Right cardiac atrium (tissue), 5 donors: ENCODE data around the gene SLC38A8. TPM values are rescaled to one million over a fixed set of nuclear protein-coding genes. Genes with fewer than 3 reads are reported as not detected.

Source experiments
- ATAC-seq, 2 donors: fragments of 200-7000 bp; cut with Tn5 transposase; one replicate each; pipeline versions ENCODE4 v1.8.0 to v1.9.1; 2020; ENCODE audit warnings: moderate library complexity in 2 of 2, mild to moderate bottlenecking in 1 of 2
- DNase-seq, 3 donors: peaks; one replicate each; pipeline ENCODE4 v3.0.0-alpha.2; 2020
- H3K27ac ChIP-seq: one replicate; pipeline ENCODE4 v1.5.1; 2013; ENCODE audit warnings: mild to moderate bottlenecking, low read length, control low read depth, moderate library complexity
- H3K27me3 ChIP-seq: one replicate; pipeline ENCODE4 v1.6.1; 2013; ENCODE audit not compliant: control insufficient read depth, insufficient read depth
- H3K4me1 ChIP-seq: one replicate; pipeline ENCODE4 v1.6.1; 2013; ENCODE audit warnings: low read length; ENCODE audit not compliant: control insufficient read depth, insufficient read depth
- H3K4me3 ChIP-seq: one replicate; pipeline ENCODE4 v1.5.1; 2013; ENCODE audit warnings: low read length, control low read depth
- H3K9me3 ChIP-seq: one replicate; pipeline ENCODE4 v1.6.1; 2013; ENCODE audit warnings: low read length; ENCODE audit not compliant: control insufficient read depth
- WGBS: extraction: QIAGEN DNeasy Blood & Tissue Kit; methylation state at CpG from one replicate; pipeline ENCODE4 v1.1.7; 2013; 5-methylcytosine and 5-hydroxymethylcytosine counted together
- intact Hi-C, 4 donors: fragments of 100-400 bp; cut with DNase I; formaldehyde crosslinking; loops; one replicate each; pipeline versions ENCODE4 v1.11.0 to v1.14.0; 2022 to 2023
- polyA plus RNA-seq: library from polyadenylated mRNA; stranded (reverse); fragments of 200-250 nt; gene quantifications from one replicate; pipeline ENCODE4 v1.2.3, GENCODE V29; 2013
- total RNA-seq, 4 donors: library from RNA; stranded (reverse); fragmentation: NEBNext Ultra II Directional; extraction: Animal tissue kit (Norgen Biotek cat#: 25700); gene quantifications; one replicate each; pipeline ENCODE4 v1.2.1, GENCODE V29; 2021
- donor health status: healthy with polysubstance abuse.
- donor health status: DM: no; HTN: yes; CAD: no.
- donor health status: DM: no; HTN: no; CAD: no.
- donor health status: DM: no; HTN: yes; CAD: no; lungs with severe emphysema.
- donor health status: DM: yes; HTN: yes; CAD: no.

The SLC38A8 gene
- total and polyA plus RNA-seq, 5 donors = 0.21 to 0.29 TPM; not detected in 3

DNA sequence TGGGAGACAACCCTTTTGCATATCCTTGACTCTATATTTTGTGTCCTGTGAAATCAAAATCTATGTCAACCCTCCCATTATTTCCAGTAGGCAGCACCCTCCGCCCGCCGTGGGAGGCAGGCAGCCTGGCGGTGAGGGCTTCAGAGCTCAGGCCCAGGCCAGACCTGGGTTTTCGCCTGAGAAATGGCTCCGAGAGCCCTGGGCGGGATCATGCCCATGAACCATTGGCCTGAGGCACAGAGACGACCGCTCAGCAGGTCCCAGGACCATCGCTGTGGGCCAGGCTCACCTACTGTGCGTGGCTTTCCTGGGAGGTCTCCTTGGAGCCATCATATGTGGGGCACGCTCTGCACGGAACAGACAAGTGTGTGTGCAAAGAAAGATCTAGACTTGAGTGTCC, 6.3 kb upstream of the SLC38A8 start:
- Histone ChIP-seq H3K4me1 (peaks cover under 1% of the 10 kb centered on the region), H3K4me3 (no peak overlapping the region), H3K27ac (no peak overlapping the region), H3K27me3 (no peaks in the 10 kb centered on the region), H3K9me3 (no peaks in the 10 kb centered on the region)
- intact Hi-C loops = no loop called here
- WGBS = 90% methylated on average over 13 of the region's 13 CpGs
- peak in 2 of 3 donors; percentile 37 to 43 for DNase-seq
- ATAC-seq = peak in 1 of 2 donors; percentile 5

- no peaks in the 10 kb centered on the region for H3K27me3 ChIP-seq
- no peak overlapping the region for H3K4me3 ChIP-seq
- H3K4me1 ChIP-seq = peaks cover 2% of the 10 kb centered on the region
- DNase-seq (peak in 2 of 3 donors; percentile 28 to 53), ATAC-seq (no peak)
- intact Hi-C loops = no loop called here
- H3K9me3 ChIP-seq = no peaks in the 10 kb centered on the region
- no peak overlapping the region for H3K27ac ChIP-seq
- 76% methylated on average over 7 of the region's 7 CpGs for WGBS
Measured at GRCh38 chr16:84048270-84048669, 5.7 kb upstream of the SLC38A8 start.

DNA sequence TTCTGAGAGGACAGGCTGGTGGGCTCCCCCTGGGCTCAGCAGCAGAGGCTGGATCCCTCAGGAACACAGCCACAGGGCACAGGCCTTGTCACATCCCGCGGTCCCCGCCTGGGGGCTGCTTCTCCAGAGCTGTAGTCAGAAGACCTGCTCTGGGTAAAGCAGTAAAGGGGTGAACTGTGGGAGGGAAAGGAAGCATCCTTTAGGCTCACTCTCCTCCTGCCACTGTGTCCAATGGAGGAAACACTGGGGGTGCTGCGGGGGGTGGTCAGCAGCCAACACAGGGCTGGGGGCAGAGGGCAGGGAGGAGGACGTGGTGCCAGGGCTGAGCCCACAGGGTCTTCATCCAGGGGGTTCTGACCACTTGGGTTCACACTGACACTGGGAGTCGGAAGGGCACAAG, 5.0 kb upstream of the SLC38A8 start:
- 85% methylated on average over 6 of the region's 6 CpGs for WGBS
- peaks cover 2% of the 10 kb centered on the region for H3K4me1 ChIP-seq

GRCh38 chr16:84047206-84047605, 4.6 kb upstream of the SLC38A8 start:
- intact Hi-C loops = no loop called here
- peak in 1 of 3 donors; percentile 28 for DNase-seq

More for the DNA sequence above, 5.0 kb upstream of the SLC38A8 start:
- H3K9me3 ChIP-seq = no peaks in the 10 kb centered on the region
- intact Hi-C loops = no loop called here
- DNase-seq (peak in 1 of 3 donors; percentile 57), ATAC-seq (no peak)
- H3K27ac ChIP-seq = no peak overlapping the region
- H3K27me3 ChIP-seq = no peaks in the 10 kb centered on the region
- H3K4me3 ChIP-seq = no peak overlapping the region

GRCh38 chr16:84045818-84046470, 3.3 kb upstream of the SLC38A8 start:
- H3K27me3 ChIP-seq = no peaks in the 10 kb centered on the region
- no peaks in the 10 kb centered on the region for H3K9me3 ChIP-seq
- peak in 1 of 3 donors; percentile 2 for DNase-seq
- no peak for ATAC-seq
- intact Hi-C loops = no loop called here
- no peak overlapping the region for H3K4me3 ChIP-seq
- 92% methylated on average over 19 of the region's 19 CpGs for WGBS
- H3K27ac ChIP-seq = no peak overlapping the region
- H3K4me1 ChIP-seq = peaks cover 2% of the 10 kb centered on the region

More at GRCh38 chr16:84047206-84047605, 4.6 kb upstream of the SLC38A8 start:
- H3K9me3 ChIP-seq = no peaks in the 10 kb centered on the region
- no peak for ATAC-seq
- H3K4me3 ChIP-seq = no peak overlapping the region
- H3K27me3 ChIP-seq = no peaks in the 10 kb centered on the region
- H3K27ac ChIP-seq = no peak overlapping the region
- H3K4me1 ChIP-seq = peaks cover 2% of the 10 kb centered on the region
- 86% methylated on average over 6 of the region's 6 CpGs for WGBS

GRCh38 chr16:84045001-84045817, 2.6 kb upstream of the SLC38A8 start:
- Histone ChIP-seq H3K4me3 (no peak overlapping the region), H3K4me1 (peaks cover 2% of the 10 kb centered on the region), H3K9me3 (no peaks in the 10 kb centered on the region), H3K27me3 (no peaks in the 10 kb centered on the region), H3K27ac (no peak overlapping the region)
- WGBS = 60% methylated on average over 36 of the region's 36 CpGs
- intact Hi-C loops = no loop called here
- ATAC-seq (no peak), DNase-seq (peak in 2 of 3 donors; percentile 35 to 46)

DNA sequence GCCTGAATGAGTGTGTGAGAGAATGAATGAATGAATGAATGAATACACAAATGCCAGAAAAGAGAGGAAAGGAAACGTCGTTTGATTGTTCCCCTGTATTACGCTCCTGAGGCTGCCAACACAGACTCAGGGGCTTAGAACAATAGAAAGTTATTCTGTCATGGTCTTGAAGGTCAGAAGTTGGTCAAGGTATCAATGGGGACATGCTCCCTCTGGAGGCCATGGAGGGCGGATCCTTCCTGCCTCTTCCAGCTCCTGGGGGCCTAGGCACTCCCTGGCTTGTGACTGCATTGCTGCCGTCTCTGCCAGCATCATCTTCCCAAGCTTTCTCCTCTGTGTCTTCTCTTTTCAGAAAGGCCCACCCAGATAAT, 1.5 kb upstream of the SLC38A8 start:
- 36% methylated on average over 5 of the region's 5 CpGs for WGBS
- Histone ChIP-seq H3K4me3 (no peak overlapping the region), H3K9me3 (no peaks in the 10 kb centered on the region), H3K27me3 (no peaks in the 10 kb centered on the region), H3K27ac (no peak overlapping the region), H3K4me1 (peaks cover 2% of the 10 kb centered on the region)
- ATAC-seq (no peak), DNase-seq (peak in 1 of 3 donors; percentile 28)
- intact Hi-C loops = no loop called here

DNA sequence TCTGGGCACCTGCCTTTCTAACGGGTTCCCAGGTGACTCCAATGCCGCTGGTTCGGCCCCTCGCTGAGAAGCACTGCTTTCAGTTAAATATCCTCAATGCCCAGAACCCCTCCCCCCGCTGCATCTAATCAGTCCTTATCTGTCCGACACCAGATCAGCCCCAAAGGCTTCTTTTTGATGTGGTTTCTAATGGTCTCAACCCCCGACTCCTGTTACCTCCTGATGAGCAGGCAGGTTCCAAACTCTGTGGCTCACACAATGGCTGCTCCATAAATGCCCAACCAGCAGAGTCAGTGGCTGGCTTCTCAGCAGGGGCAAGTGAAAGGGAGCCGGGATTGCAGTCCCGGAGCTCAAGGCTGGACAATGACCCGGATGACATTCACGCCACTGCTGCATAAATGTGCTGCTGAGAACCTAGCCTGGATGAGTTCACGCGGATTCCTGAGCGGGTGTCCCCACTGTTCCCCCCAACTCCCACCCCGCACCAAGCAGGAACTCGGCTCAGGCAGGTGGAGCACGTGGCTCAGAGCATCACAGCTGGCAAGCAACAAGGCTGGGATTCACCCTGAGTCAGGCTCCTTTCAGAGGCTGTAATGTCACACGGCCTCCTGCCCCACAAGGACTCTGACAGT, 1.0 kb upstream of the SLC38A8 start:
- Histone ChIP-seq H3K27me3 (no peaks in the 10 kb centered on the region), H3K9me3 (no peaks in the 10 kb centered on the region), H3K27ac (no peak overlapping the region), H3K4me3 (no peak overlapping the region), H3K4me1 (peaks cover 2% of the 10 kb centered on the region)
- DNase-seq (peak in 2 of 3 donors; percentile 33 to 42), ATAC-seq (no peak)
- intact Hi-C loops = no loop called here
- WGBS = 44% methylated on average over 18 of the region's 18 CpGs

- Histone ChIP-seq H3K9me3 (no peaks in the 10 kb centered on the region), H3K27me3 (no peaks in the 10 kb centered on the region), H3K27ac (no peak overlapping the region), H3K4me3 (no peak overlapping the region), H3K4me1 (peaks cover 2% of the 10 kb centered on the region)
- intact Hi-C loops = no loop called here
- ATAC-seq (peak in 1 of 2 donors; percentile 16), DNase-seq (peak in 2 of 3 donors; percentile 30 to 50)
- WGBS = 48% methylated on average over 22 of the region's 22 CpGs
Measured at GRCh38 chr16:84042879-84043485, 387 bp upstream of the SLC38A8 start.

GRCh38 chr16:84041881-84042280, 714 bp downstream of the SLC38A8 start:
- intact Hi-C loops = no loop called here
- DNase-seq (peak in 1 of 3 donors; percentile 20), ATAC-seq (no peak)
- Histone ChIP-seq H3K4me1 (peaks cover 2% of the 10 kb centered on the region), H3K9me3 (no peaks in the 10 kb centered on the region), H3K27ac (no peak overlapping the region), H3K4me3 (no peak overlapping the region), H3K27me3 (no peaks in the 10 kb centered on the region)
- 83% methylated on average over 17 of the region's 17 CpGs for WGBS
